GM12864 (cell line): ENCODE results near the gene ASPG.

Source experiments
- DNase-seq: peaks from one replicate; pipeline ENCODE4 v3.0.0-alpha.2; 2011; ENCODE audit warnings: low read depth
- H3K4me3 ChIP-seq: 2 replicates; pipeline ENCODE4 v1.5.1; 2011; ENCODE audit warnings: mild to moderate bottlenecking, low read depth, low read length, control low read depth
- CTCF ChIP-seq: IDR thresholded peaks from 2 replicates; pipeline ENCODE4 v1.5.1; 2011; ENCODE audit warnings: low read depth, mild to moderate bottlenecking, moderate library complexity, low read length, control low read depth, inconsistent platforms; ENCODE audit errors: missing control alignments

ASPG gene

DNA sequence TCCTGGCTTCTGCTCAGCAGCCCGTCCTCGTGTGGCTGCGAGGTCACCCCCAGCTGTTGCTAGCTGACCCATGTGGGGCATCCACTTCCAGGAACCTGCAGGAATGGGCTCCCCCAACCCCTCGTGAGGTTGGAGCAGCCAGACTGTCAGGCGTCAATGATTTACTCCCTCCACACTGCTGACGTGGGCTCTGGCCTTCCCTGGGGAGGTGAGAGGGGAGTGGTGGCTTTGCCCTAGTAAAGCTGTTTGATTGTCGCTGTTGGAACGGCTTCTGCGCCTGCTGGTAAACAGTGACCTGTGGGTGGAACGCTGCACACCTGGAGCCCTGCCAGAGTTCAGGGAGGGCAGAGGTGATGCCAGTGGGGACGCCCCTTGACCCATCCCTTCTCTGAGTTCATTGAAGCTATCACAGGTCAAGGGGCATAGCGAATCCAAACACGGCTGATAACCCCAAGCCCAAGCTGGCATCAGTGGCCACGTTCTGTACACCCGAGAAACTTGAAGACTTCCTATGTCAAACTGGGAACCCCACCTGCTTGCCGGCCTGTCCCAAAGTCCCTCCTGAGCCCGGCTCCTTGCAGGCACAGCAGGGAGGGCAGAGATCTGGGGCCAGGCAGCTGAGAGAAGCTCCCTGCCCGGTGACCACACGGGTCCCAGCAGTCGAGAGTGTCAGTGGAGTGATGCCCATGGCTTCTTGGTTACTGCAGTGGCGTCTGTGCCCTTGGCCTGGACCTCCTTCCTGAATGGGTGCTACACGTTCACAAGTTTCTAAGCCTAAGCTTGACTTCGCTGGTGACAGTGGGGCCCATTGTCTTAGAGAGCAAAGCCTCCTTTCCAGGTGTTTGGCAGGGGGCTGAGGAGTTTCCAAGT is 2.7 kb downstream of the ASPG start:
- H3K4me3 ChIP-seq = no peak overlapping the region
- DNase-seq = no peak
- TF ChIP-seq CTCF = no peak

- H3K4me3 ChIP-seq = no peak overlapping the region
- no peak for DNase-seq
- TF ChIP-seq CTCF = no peak
These were observed 4.7 kb downstream of the ASPG start for GRCh38 chr14:104090071-104090748.

- H3K4me3 ChIP-seq = no peak overlapping the region
- TF ChIP-seq CTCF = no peak
- no peak for DNase-seq
These were observed 5.8 kb downstream of the ASPG start for GRCh38 chr14:104091061-104091926.

- TF ChIP-seq CTCF = no peak
- no peak overlapping the region for H3K4me3 ChIP-seq
- no peak for DNase-seq
These were observed 6.6 kb downstream of the ASPG start for GRCh38 chr14:104091927-104092771.

- no peak for TF ChIP-seq CTCF
- H3K4me3 ChIP-seq = no peak overlapping the region
- DNase-seq = no peak
These were observed 7.4 kb downstream of the ASPG start for GRCh38 chr14:104092931-104093365.
